Measurements from ENCODE around the gene PIGM.
A peak's percentile ranks its signal among the peaks of the same experiment; 100 is the strongest.

The PIGM gene

DNA sequence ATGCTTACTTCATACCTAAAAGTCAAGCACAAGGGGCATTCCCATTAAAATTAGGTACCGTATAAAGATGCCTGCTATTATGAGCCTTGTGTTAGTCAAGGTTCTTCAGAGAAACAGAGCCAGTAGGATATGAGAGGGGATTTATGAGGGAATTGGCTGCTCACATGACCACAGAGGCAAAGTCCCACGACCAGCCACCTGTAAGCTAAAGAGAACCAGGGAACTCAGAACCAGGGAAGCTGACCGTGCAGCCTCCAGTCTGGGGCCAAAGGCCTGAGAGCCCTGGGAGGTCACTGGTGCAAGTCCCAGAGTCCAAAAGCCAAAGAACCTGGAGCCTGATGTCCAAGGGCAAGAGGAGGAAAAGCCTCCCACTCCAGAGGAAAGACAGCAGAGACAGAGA is 20.0 kb downstream of the PIGM start:
- DNase-seq (ENCODE audit: low spot score) = no peak
- TF ChIP-seq, protein P1, sequence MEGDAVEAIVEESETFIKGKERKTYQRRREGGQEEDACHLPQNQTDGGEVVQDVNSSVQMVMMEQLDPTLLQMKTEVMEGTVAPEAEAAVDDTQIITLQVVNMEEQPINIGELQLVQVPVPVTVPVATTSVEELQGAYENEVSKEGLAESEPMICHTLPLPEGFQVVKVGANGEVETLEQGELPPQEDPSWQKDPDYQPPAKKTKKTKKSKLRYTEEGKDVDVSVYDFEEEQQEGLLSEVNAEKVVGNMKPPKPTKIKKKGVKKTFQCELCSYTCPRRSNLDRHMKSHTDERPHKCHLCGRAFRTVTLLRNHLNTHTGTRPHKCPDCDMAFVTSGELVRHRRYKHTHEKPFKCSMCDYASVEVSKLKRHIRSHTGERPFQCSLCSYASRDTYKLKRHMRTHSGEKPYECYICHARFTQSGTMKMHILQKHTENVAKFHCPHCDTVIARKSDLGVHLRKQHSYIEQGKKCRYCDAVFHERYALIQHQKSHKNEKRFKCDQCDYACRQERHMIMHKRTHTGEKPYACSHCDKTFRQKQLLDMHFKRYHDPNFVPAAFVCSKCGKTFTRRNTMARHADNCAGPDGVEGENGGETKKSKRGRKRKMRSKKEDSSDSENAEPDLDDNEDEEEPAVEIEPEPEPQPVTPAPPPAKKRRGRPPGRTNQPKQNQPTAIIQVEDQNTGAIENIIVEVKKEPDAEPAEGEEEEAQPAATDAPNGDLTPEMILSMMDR (IDR thresholded peaks at IDR 0.05; ENCODE audit: borderline replicate concordance, control extremely low read depth, extremely low read depth, insufficient read depth, missing control alignments) = no peak
- in situ Hi-C loops (cut with MboI; ENCODE audit: low sequenced_read_pairs, unreplicated experiment) = loop anchor here (25.0 kb wide), 1 partner anchor 224 kb away; the partner anchor contains the start of gene DUSP23

DNA sequence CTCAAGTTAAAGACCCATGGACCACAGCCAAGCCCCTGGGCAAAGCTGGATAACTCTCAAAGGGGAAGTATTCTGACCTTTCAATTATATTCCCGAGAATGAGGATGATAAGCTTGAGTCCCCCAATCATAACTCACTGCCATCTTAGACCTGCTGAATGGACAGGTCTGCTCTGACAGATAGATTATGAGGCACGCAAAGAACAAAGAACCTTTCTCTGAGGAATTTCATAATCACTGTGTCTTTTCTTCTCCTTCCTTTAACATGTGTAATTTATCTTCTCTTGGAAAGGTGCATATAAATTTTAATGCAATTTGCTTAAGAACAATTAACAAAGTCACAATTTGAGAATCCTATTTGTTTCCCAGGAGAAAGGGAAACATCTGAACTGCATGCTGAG is 22.0 kb downstream of the PIGM start:
- TF ChIP-seq, protein P1 (IDR thresholded peaks at IDR 0.05; ENCODE audit: borderline replicate concordance, control extremely low read depth, extremely low read depth, insufficient read depth, missing control alignments) = no peak

DNA sequence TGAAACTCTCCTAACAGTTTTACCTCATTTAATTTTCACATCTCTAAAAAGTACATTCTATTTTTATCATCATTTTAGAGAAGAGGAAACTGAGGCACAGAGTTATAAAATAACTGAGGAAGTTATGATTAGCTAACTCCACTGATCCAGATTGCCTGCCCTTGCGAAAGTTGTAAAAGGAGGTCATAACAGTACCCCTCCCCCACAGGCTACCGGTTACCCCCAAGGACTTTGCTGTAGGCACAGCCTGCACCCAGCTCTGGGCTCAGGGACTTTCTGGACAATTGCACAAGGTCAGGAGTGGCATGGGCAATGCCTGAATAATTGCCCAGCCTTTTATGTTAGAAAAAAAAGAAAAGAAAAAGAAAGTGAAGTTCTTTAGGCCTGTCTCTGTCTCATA is 22.7 kb downstream of the PIGM start:
- in situ Hi-C loops (cut with MboI; ENCODE audit: low sequenced_read_pairs, unreplicated experiment) = loop anchor here (10.0 to 25.0 kb wide), 2 partner anchors 74 to 222 kb away; partner anchors contain the start of gene DUSP23
- TF ChIP-seq, protein P1 (IDR thresholded peaks at IDR 0.05; ENCODE audit: borderline replicate concordance, control extremely low read depth, extremely low read depth, insufficient read depth, missing control alignments) = no peak
- no peak for DNase-seq (ENCODE audit: low spot score)

More for the DNA sequence above, 22.0 kb downstream of the PIGM start:
- in situ Hi-C loops (cut with MboI; ENCODE audit: low sequenced_read_pairs, unreplicated experiment) = loop anchor here (10.0 to 25.0 kb wide), 2 partner anchors 75 to 222 kb away; partner anchors contain the start of gene DUSP23
- no peak for DNase-seq (ENCODE audit: low spot score)

DNA sequence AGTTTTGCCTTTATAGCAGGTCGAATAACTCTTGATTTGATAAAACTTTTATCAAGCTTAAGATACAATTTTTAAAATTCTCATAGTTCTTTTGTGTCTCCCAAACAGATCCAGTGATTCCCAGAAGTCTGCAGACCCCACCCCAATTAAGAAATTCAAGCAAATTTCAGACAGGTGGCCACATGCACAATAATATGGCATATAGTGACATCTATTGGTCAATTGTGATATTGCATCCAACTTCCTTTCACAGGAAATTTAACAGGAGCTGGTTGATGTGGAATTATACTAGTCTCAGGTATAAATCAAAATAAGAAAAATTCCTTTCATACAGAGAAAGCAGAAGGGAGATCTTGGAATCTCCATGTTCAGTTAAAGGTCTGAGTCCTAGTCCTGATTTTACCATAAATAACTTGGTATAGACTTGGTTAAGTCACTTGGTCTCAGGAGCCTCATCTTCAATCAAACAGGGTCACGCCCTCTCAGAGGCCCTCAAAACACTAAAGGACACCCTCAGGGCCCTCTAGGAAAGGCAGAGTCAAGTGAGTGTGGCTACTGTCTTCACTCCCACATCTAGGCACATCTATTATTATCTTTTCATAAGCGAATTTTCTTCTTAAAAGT is 24.1 kb downstream of the PIGM start:
- in situ Hi-C loops (cut with MboI; ENCODE audit: low sequenced_read_pairs, unreplicated experiment) = loop anchor here (10.0 to 25.0 kb wide), 2 partner anchors 73 to 220 kb away; partner anchors contain the start of gene DUSP23
- peak; percentile 24 for DNase-seq (ENCODE audit: low spot score)
- TF ChIP-seq, protein P1 (IDR thresholded peaks at IDR 0.05; ENCODE audit: borderline replicate concordance, control extremely low read depth, extremely low read depth, insufficient read depth, missing control alignments) = peak; percentile 66

DNA sequence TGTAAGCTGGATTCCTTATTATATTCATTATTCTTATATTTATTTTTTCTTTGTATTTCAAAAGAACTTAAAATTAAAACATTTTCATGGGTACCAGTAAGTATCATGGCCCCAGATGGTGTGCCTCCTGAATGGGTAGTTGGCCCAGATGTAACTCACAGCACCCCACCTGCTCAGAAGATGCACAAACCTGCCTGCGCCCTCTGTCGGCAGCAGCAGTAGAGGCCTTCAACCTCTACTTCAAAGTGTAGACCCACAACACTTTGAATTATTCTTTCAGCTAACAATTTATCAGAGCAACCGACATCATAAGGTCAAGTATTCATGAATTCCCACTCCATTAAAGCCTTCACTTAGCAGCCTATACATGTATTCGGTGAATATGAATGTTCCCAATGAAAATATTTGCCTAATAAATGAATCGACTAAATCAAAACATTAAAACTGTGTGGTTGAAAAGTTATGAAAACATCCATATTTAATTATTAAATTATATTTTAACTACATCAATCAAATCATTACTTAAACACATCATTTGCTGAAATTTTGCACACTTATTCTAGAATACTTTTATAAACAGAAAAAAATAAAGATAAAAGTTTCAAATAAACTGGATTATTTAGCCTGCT is 25.4 kb downstream of the PIGM start:
- peak; percentile 80 for DNase-seq (ENCODE audit: low spot score)
- TF ChIP-seq, protein P1 (IDR thresholded peaks at IDR 0.05; ENCODE audit: borderline replicate concordance, control extremely low read depth, extremely low read depth, insufficient read depth, missing control alignments) = peak; percentile 91
- in situ Hi-C loops (cut with MboI; ENCODE audit: low sequenced_read_pairs, unreplicated experiment) = loop anchor here (10.0 to 25.0 kb wide), 2 partner anchors 72 to 219 kb away; partner anchors contain the start of gene DUSP23

DNA sequence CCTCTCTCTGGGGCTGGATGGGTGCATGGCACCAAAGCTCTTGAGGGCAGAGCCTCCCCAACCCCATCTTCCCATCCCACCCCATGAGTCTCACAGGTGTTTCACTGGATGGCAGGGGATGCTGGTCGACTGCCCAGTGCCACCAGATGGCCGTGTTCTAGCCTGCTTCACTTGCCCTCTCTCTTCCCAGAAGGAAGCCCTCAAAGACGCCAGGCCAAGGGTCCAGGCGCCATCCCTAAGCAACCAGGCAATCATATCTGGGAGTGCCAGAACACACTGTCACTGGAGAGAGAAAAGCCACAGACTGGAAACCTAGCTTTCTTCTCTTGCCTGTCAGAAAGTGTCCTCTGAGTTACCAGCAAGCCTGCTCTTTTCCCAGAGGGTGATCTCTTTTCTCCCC is 26.7 kb downstream of the PIGM start:
- TF ChIP-seq, protein P1 (IDR thresholded peaks at IDR 0.05; ENCODE audit: borderline replicate concordance, control extremely low read depth, extremely low read depth, insufficient read depth, missing control alignments) = no peak
- no peak for DNase-seq (ENCODE audit: low spot score)
- in situ Hi-C loops (cut with MboI; ENCODE audit: low sequenced_read_pairs, unreplicated experiment) = loop anchor here (10.0 to 25.0 kb wide), 2 partner anchors 70 to 218 kb away; partner anchors contain the start of gene DUSP23

Data from GM13976 (cell line).